Glomerular visceral epithelial cell (primary cell): ENCODE results near the gene SKA3.
"Not testable (repeated sequence)": the region's sequence is repeated elsewhere in the genome, so short reads cannot be mapped to it uniquely, and the experiment has no call there.

Experiments
- DNase-seq: peaks from one replicate; pipeline ENCODE4 v3.0.0-alpha.2; 2016; ENCODE audit errors: extremely low spot score

Gene SKA3

DNA sequence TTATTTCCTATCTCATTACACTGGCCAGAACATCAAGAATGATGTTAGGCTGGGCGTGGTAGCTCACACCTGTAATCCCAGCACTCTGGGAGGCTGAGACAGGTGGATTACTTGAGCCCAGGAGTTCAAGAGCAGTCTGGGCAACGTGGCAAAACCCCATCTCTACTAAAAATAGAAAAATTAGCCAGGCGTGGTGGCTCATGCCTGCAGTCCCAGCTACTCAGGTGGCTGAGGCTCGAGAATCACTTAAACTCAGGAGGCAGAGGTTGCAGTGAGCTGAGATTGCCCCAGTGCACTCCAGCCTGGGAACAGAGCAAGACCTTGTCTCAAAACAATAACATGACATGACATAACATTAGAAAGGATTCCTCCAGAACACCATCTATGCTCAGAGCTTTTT is 10.7 kb downstream of the SKA3 start:
- not testable (repeated sequence) for DNase-seq

DNA sequence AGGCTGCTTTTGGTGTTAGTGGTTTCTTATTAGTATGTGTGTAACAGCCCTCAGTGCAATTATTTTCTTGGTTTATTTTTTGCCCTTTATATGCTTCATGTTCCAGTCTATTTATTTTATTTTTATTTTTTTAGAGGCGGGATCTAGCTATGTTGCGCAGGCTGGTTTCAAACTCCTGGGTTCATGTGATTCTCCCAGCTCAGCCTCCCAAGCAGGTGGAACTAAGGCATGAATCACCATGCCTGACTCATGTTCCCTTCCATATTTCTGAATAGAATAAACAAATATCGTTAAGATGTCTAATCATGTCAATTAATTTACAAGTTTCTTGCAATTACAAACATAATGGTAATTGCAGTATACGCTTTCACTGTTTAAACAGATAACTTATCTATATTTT is 11.7 kb downstream of the SKA3 start:
- DNase-seq = no peak

DNA sequence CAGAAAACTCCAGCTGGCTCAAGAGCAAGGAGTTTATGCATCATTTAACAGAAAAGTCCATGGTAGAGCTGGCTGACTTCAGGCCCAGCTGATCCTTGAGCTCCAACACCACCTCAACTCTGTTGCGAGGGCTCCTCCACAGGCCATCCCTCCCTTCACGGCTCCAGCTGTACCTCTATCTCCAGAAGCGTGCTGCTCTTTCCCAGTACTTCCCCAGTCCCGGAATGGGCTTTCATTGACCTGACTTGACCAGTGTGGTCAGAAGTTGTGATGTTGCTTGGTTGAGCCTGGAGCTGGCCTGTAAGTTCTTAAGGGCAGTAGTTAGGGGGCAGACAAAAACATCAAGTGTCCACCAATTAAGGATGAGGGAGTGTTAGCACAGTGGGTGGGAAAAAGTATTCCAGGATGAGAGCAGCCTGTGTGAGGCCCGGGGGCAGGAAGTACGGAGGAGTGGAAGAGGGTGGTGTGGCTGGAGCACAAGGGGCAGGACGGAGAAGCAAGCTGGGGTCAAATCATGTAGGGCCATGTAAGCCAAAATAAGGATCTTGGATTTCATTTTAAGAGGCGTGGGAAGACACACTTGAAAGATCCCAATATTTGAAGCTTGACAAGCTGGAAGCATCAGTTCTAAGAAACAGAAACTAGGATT is 24.0 kb downstream of the SKA3 start:
- no peak for DNase-seq

DNA sequence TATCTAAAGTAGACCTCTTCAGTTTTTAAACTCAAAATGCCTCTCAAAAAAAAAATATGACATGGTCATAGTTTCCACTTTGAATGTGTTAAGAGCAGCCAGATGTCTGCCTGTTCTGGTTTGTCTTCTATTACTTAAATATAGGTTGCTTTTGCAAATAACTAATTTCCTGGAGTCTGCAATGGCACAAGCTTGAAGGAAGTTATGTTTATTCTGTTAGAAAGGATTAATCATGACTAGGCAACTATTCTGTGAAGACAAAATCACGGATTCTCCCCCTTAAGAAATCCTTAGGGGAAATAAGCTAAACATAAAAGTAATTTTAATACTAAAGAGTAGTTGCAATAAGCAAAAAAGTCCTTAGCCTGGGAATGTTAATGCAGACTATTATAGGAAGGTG is 26.3 kb downstream of the SKA3 start:
- DNase-seq = no peak

DNA sequence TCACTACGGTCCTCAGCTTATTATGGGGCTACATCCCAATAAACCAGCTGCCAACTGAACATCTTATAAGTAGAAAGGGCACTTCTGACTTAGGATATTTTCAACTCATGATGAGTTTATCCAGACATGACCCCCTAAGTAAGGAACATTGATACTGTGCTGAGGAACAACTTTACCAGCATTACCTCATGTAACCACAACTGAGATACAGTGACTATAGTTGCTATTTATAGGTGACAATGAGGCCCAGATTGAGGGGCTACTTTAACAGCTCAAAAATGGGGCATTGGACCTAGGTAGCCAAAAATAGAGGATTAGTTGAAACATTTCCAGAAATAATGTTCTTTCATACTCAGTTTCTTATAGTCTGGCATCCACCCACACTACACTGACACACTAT is 26.8 kb downstream of the SKA3 start:
- peak; percentile 21 for DNase-seq

DNA sequence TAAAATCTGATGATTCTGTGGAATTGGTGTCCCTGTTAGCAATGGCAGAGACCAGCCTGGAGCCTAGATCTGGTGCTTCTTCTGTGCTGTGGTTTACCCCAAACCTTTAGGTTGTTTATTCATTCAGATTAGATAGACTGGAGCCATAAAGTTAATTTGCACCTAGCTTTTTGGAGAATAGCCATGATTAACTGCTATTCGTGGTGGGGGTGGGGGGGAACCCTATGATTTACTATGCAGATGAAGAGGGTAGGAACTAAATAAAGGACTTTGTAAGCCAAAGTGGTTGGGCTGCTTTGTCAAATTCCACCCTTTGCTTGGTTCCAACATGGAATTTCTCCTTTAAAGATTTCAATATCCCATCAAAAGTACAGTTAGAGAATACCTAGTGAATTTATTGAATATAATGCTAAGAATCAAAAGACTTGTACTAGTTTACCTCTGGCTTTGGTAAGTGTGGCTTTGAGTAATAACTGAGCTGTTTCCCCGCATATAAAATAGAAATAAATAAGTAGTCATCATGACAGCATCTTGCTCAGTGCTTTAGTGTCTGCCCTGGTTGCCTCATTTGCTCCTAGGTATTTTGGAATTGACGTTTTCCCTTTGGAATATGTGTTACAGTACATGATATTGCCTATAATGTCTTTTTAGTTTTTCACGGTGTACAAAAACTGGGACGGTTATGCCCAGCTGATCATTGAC is 27.6 kb downstream of the SKA3 start:
- no peak for DNase-seq

DNA sequence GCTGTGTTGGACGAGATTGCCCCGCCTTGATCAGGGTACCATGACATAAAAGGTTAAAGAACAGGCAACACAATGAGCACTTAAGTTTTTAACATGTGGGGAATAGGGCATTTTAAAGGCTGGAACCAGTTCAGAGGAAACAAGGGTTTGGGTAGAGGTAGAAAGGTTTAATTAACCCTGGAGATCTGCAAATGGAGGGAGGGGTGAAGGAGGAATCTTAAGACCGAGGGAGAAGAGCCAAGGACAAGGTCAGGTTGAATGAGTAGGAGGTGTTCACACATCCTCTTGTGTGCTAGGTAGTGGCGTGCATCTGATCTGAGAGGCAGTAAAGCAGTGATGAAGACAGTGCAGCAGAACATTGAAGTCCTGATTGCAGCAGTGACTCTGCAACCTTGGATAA is 28.5 kb downstream of the SKA3 start:
- no peak for DNase-seq

DNA sequence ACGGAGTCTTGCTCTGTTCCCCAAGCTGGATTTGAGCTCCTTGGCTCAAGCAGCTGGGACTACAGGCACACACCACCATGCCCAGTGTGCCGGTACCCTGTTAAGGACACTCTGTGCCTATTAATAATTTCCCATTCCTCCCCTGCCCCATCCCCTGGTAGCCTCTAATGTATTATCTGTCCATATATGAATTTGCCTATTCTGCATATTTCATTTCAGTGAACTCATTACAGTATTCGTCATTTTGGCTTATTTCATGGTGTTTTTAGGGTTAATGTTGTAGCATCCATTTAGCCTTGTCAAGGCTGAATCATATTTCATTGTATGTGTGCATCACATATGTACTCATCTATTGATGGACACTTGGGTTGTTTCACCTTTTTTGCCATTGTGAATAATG is 33.6 kb downstream of the SKA3 start:
- no peak for DNase-seq

DNA sequence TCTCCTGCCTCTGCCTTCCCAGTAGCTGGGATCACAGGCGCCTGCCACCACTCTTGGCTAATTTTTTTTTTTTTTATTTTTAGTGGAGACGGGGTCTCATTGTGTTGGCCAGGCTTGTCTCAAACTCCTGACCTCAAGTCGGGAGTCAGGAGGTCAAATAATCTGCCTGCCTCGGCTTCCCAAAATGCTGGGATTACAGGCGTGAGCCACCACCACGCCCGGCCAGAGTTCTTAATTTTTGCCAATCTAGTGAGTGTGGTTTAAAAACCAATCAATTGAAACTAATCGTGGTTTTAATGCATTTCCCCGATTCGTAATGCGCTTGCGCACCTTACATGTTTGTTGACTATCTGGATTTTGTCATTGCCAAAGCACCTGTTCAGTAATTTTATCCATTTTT is 37.0 kb downstream of the SKA3 start:
- DNase-seq = no peak

DNA sequence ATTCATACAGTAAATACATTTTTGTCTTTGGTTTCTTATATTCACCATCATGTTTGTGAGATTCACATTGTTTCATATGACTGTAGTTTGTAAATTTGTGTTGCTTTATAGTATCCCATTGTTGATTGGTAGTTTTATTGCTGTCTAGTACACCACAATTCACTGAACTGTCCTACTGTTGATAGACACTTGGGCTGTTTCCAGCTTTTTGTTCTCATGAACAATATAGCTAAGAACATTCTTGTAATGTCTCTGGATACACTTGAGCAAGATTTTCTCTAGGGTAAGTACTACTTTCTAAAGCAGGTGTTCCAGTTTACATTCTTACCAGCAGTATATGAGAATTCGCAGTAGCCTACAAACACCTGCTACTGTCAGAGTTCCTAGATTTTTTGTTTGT is 37.8 kb downstream of the SKA3 start:
- no peak for DNase-seq

DNA sequence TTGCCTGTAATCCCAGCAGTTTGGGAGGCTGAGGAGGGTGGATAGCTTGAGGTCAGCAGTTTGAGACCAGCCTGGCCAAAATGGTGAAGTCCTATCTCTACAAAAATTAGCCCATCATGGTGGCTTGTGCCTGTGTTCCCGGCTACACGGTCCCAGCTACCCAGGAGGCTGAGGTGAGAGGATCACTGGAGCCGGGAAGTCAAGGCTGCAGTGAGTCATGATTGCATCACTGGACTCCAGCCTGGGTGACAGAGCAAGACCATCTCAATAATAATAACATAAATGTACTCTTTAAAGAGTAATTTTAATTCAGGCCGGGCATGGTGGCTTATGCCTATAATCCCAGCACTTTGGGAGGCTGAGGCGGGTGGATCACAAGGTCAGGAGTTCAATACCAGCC is 38.7 kb downstream of the SKA3 start:
- peak; percentile 37 for DNase-seq

DNA sequence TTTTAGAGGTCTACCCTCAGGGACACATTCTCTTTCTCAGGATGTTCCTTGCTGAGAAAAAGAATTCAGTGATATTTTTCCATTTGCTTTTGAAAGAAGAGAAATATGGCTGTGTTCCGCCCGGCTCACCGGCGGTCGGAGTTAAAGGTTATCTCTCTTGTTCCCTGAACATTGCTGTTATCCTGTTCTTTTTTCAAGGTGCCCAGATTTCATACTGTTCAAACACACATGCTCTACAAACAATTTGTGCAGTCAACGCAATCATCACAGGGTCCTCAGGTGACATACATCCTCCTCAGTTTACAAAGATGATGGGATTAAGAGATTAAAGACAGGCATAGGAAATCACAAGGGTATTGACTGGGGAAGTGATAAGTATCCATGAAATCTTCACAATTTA is 40.5 kb downstream of the SKA3 start:
- not testable (repeated sequence) for DNase-seq

DNA sequence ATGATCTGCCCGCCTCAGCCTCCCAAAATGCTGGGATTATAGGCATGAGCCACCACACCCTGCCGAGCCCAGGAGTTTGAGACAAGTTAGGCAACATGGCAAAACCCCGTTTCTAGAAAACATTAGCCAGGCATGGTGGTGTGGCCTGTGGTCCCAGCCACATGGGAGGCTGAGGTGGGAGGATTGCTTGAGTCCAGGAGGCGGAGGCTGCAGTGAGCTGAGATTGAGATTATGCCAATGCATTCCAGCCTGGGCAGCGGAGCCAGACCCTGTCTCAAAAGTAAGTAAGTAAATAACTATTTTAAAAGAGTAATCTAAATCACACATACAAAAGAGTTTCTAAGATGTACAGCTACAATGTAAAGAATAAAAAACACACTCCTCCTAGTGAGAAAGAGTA is 41.9 kb downstream of the SKA3 start:
- DNase-seq = no peak

DNA sequence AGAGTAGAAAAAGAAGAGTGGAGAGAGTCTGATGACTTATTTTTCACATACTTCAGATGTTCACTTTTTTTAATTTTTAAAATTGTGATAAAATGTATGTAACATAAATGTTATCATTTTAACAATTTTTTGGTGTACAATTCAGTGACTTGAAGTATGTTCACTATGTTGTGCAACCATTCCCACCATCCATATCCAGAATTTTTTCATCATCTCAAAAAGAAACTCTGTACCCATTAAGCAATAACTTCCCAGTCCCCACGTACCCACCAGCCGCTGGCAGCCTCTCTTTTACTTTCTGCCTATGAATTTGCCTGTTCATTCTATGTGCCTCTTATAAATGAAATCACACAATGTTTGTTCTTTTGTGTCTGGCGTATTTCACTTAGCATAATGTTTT is 43.3 kb downstream of the SKA3 start:
- DNase-seq = no peak

DNA sequence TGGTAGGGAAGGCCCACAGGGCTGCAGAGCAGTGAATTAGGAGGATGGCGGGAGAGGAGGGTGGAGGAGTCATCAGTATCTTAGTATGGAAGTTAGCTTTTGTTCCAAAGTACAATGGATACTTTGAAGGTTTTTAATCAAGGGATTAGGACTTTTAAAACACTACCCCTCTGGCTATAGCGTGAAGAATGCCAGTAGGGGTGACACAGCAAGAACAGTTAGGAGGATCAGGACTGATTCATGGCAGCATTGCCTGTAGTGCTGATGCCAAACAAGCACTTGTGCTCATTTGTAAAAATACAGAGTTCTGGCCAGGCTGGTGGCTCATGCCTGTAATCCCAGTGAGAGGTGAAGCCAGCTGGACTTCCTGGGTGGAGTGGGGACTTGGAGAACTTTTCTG is 46.2 kb downstream of the SKA3 start:
- DNase-seq = no peak

DNA sequence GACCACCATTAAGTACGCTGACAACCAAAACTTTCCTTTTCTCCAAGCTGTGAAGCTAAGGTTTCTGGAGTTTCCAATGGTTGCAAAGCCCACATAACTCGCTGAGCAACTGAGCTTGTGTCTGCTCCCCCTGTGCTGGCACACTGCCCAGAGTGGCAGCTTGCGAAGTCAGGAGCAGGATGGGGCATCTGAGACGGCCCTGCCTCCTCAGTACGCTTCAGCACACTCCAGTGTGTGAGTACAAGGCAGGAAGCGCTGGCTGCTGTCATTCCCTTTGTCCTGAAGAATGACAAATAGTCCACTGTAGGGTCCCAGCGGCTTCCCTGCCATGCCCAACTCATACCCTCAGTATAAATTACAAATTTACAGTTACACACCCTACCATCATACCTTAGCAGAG is 51.5 kb downstream of the SKA3 start:
- DNase-seq = peak; percentile 96

DNA sequence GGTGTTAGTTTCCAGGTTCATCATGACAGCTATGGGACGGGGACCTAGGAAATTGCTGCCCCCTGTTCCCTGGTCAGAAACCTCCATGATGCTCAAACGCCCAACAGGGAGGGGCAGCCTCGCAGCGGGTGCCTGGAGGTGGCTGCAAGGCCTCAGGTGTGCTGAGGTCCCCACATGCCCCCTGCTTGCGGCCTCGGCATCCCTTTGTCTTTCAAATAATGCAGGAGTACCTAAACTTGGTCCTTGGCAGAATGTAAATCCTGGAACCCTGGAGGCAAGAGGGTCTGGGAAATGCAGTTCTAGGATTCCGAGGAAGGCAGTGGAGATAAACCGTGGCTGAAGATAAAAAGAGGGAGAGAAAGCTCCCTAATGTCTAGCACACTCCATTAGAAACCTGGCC is 52.4 kb downstream of the SKA3 start:
- DNase-seq = no peak

DNA sequence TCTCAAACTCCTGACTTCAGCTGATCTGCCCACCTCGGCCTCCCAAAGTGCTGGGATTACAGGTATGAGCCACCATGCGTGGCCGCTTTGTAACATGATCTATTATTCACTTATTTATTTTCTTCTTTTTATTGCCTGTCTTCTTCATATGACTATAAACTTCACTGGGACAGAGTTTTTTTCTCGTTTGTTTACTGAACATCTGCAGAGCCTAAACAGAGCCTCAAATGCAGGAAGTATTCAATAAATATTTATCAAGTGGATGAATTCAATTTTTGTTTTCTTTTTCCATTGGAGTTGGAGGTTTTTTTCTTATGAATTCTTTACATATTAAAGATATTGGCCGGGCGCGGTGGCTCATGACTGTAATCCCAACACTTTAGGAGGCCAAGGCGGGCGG is 54.7 kb downstream of the SKA3 start:
- DNase-seq = no peak

DNA sequence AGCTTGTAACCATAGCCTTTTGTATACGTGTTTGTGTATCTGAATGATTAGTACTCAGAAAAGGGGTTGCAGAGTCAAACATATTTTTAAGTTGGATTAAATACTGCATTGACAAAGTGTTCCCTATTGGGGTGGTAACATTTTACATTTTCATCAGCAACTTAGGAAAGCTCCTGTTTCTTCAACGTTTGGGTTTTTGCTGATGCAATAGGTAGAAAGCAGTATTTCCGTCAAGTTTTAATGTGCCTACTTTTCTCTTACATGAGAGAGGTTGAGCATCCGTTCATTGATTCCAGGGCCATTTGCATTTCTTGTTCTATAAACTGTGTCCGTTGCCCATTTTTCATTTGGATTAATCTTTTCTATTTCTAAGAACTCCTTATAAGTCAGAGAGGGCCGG is 56.2 kb downstream of the SKA3 start:
- no peak for DNase-seq

DNA sequence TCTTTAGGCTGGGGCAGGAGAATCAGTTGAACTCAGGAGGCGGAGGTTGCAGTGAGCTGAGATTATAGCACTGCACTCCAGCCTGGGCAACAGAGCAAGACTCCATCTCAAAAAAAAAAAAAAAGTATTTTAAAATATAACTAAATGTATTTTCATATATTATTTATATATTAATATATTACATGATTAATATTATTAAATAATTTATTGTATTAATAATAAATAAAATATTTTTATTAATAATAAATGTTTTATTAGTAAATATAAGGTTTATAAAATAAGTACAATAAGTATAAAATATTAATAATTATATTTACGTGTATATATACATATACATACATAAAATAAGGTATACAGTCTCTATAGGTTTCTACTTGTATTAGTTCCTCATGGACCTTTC is 56.8 kb downstream of the SKA3 start:
- DNase-seq = no peak

DNA sequence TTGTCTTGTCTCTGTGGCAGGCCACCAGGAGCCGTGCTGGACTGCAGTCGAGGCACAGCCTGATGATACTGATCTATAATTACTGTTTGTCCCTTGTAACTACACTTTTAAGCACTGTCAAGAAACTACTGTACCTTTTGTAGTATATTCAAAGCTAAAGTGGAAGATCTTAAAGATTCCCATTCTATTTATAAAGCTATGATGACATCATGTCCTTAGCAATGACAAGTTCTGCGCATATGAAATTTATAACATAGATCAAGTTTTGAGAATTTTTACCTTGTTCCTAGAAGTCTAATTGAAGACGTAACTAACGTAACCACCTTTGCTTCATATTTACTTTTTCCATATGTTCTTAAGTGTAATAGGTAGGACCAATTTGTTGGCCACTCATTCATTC is 58.2 kb downstream of the SKA3 start:
- no peak for DNase-seq

DNA sequence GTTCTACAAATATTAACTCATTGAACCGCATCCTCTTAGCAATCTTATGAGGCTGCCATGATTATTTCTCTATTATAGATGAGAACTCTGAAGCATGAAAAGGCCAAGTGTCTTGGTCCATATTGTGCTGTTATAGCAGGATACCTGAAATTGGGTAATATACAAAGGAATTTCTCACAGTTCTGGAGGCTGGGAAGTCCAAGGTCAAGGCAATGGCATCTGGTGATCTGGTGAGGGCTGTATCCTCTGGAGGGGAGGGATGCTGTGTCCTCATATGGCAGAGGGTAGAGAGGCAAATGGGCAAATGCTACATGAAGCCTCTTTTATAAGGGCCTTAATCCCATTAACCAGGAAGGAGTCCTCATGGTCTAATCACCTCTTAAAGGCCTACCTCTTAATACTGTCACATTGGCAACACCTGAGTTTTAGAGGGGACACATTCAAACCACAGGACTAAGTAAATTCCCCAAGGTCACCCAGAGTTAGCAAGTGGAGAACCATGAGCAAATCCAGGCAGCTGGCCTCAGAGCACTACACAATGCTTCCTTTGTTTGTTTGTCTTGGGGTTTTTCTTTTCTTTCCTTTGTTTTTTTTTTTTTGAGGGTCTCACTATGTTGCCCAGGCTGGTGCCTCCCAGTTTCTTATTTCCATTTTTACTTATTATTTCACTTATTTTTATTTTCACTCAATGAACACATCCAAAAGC is 59.1 kb downstream of the SKA3 start:
- DNase-seq = no peak

DNA sequence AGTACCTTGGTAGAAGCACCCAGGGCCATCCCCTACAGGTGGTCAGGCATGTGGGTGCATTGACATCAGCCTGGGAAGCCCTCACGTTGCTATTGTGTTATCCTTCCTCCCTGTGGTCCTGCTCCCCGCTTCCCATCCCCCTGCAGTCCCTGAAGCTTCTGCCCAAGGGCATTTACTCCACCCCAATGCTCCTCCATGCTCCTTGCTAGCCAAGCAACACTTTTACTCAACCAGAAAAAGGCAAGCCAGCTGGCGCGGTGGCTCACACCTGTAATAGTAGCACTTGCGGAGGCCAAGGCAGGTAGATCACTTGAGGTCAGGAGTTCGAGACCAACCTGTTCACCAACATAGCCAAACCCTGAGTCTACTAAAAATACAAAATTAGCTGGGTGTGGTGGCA is 60.2 kb downstream of the SKA3 start:
- no peak for DNase-seq
